Measurements from ENCODE around the gene GJC1.
A peak's percentile ranks its signal among the peaks of the same experiment; 100 is the strongest.

GJC1 gene

GRCh38 chr17:44786551-44787081, 43.5 kb downstream of the GJC1 start:
- no peak overlapping the region for H3K14ac ChIP-seq (ENCODE audit: low read length)
- no peak overlapping the region for H2BK12ac ChIP-seq (ENCODE audit: low read length)
- no CpG with 5 or more reads among the region's 16 CpGs for WGBS (ENCODE audit: extremely low coverage, insufficient coverage, insufficient read length)
- no peak overlapping the region for H3K27ac ChIP-seq (ENCODE audit: low read depth, low read length)
- H2BK120ac ChIP-seq (ENCODE audit: insufficient read depth, low read length, poor library complexity), result no peak overlapping the region
- H3K4ac ChIP-seq (ENCODE audit: low read depth, low read length), result no peak overlapping the region
- H4K12ac ChIP-seq (ENCODE audit: low read depth, low read length), result no peak overlapping the region
- H3K27me3 ChIP-seq (ENCODE audit: insufficient read depth, low read length), result no peaks in the 10 kb centered on the region
- H3K4me1 ChIP-seq (ENCODE audit: control insufficient read depth in 1 of 2, insufficient read depth in 2 of 2, low read length in 2 of 2), result no peaks in the 10 kb centered on the region
- H2BK5ac ChIP-seq (ENCODE audit: low read depth, low read length, poor library complexity), result no peak overlapping the region
- no peak overlapping the region for H2AFZ ChIP-seq (ENCODE audit: insufficient read depth, low read length, poor library complexity)
- H3K18ac ChIP-seq (ENCODE audit: low read length), result no peak overlapping the region
- no peak overlapping the region for H3K4me2 ChIP-seq (ENCODE audit: low read length)
- H3K9ac ChIP-seq (ENCODE audit: low read length), result no peak overlapping the region
- H3K9me3 ChIP-seq (ENCODE audit: insufficient read depth, low read depth, low read length), result no peaks in the 10 kb centered on the region
- H4K91ac ChIP-seq (ENCODE audit: low read depth, low read length), result no peak overlapping the region
- no peaks in the 10 kb centered on the region for H3K79me1 ChIP-seq (ENCODE audit: low read length)
- no peak overlapping the region for H3K23ac ChIP-seq (ENCODE audit: low read length)
- no peak overlapping the region for H3K4me3 ChIP-seq (ENCODE audit: low read depth, low read length)
- no peak overlapping the region for H4K8ac ChIP-seq (ENCODE audit: low read depth, low read length)
- no peaks in the 10 kb centered on the region for H3K79me2 ChIP-seq (ENCODE audit: control insufficient read depth, insufficient read depth, low read length, poor library complexity)
- H2AK5ac ChIP-seq (ENCODE audit: low read length), result no peak overlapping the region
- DNase-seq, result no peak
- no peaks in the 10 kb centered on the region for H3K36me3 ChIP-seq (ENCODE audit: control insufficient read depth in 1 of 2, insufficient read depth in 2 of 2, low read length in 2 of 2)

- no peak overlapping the region for H2BK12ac ChIP-seq (ENCODE audit: low read length)
- H2AK5ac ChIP-seq (ENCODE audit: low read length), result no peak overlapping the region
- no peak overlapping the region for H3K9ac ChIP-seq (ENCODE audit: low read length)
- no peak overlapping the region for H3K27ac ChIP-seq (ENCODE audit: low read depth, low read length)
- H2BK120ac ChIP-seq (ENCODE audit: insufficient read depth, low read length, poor library complexity), result no peak overlapping the region
- H3K4me2 ChIP-seq (ENCODE audit: low read length), result no peak overlapping the region
- no peak overlapping the region for H4K91ac ChIP-seq (ENCODE audit: low read depth, low read length)
- H3K4me3 ChIP-seq (ENCODE audit: low read depth, low read length), result no peak overlapping the region
- DNase-seq, result no peak
- no peaks in the 10 kb centered on the region for H3K4me1 ChIP-seq (ENCODE audit: control insufficient read depth in 1 of 2, insufficient read depth in 2 of 2, low read length in 2 of 2)
- no peak overlapping the region for H3K14ac ChIP-seq (ENCODE audit: low read length)
- H2AFZ ChIP-seq (ENCODE audit: insufficient read depth, low read length, poor library complexity), result no peak overlapping the region
- H3K79me1 ChIP-seq (ENCODE audit: low read length), result no peaks in the 10 kb centered on the region
- no CpG with 5 or more reads among the region's 7 CpGs for WGBS (ENCODE audit: extremely low coverage, insufficient coverage, insufficient read length)
- no peaks in the 10 kb centered on the region for H3K36me3 ChIP-seq (ENCODE audit: control insufficient read depth in 1 of 2, insufficient read depth in 2 of 2, low read length in 2 of 2)
- H3K18ac ChIP-seq (ENCODE audit: low read length), result no peak overlapping the region
- no peak overlapping the region for H3K23ac ChIP-seq (ENCODE audit: low read length)
- no peak overlapping the region for H3K4ac ChIP-seq (ENCODE audit: low read depth, low read length)
- no peaks in the 10 kb centered on the region for H3K79me2 ChIP-seq (ENCODE audit: control insufficient read depth, insufficient read depth, low read length, poor library complexity)
- H4K12ac ChIP-seq (ENCODE audit: low read depth, low read length), result no peak overlapping the region
- no peak overlapping the region for H4K8ac ChIP-seq (ENCODE audit: low read depth, low read length)
- H3K27me3 ChIP-seq (ENCODE audit: insufficient read depth, low read length), result no peaks in the 10 kb centered on the region
- no peaks in the 10 kb centered on the region for H3K9me3 ChIP-seq (ENCODE audit: insufficient read depth, low read depth, low read length)
- no peak overlapping the region for H2BK5ac ChIP-seq (ENCODE audit: low read depth, low read length, poor library complexity)
These were observed 44.2 kb downstream of the GJC1 start for GRCh38 chr17:44785921-44786320.

GRCh38 chr17:44782326-44782850, 47.7 kb downstream of the GJC1 start:
- no peaks in the 10 kb centered on the region for H3K9me3 ChIP-seq (ENCODE audit: insufficient read depth, low read depth, low read length)
- no peak overlapping the region for H3K4ac ChIP-seq (ENCODE audit: low read depth, low read length)
- no CpG with 5 or more reads among the region's 11 CpGs for WGBS (ENCODE audit: extremely low coverage, insufficient coverage, insufficient read length)
- no peaks in the 10 kb centered on the region for H3K79me1 ChIP-seq (ENCODE audit: low read length)
- no peak overlapping the region for H4K12ac ChIP-seq (ENCODE audit: low read depth, low read length)
- no peak overlapping the region for H3K27ac ChIP-seq (ENCODE audit: low read depth, low read length)
- H2AFZ ChIP-seq (ENCODE audit: insufficient read depth, low read length, poor library complexity), result no peak overlapping the region
- no peak overlapping the region for H3K14ac ChIP-seq (ENCODE audit: low read length)
- H3K23ac ChIP-seq (ENCODE audit: low read length), result no peak overlapping the region
- H2BK5ac ChIP-seq (ENCODE audit: low read depth, low read length, poor library complexity), result no peak overlapping the region
- no peak overlapping the region for H3K4me2 ChIP-seq (ENCODE audit: low read length)
- H3K27me3 ChIP-seq (ENCODE audit: insufficient read depth, low read length), result peaks cover under 1% of the 10 kb centered on the region
- H3K18ac ChIP-seq (ENCODE audit: low read length), result no peak overlapping the region
- no peak overlapping the region for H4K8ac ChIP-seq (ENCODE audit: low read depth, low read length)
- no peak overlapping the region for H4K91ac ChIP-seq (ENCODE audit: low read depth, low read length)
- H2BK12ac ChIP-seq (ENCODE audit: low read length), result no peak overlapping the region
- H3K4me3 ChIP-seq (ENCODE audit: low read depth, low read length), result no peak overlapping the region
- H3K4me1 ChIP-seq (ENCODE audit: control insufficient read depth in 1 of 2, insufficient read depth in 2 of 2, low read length in 2 of 2), result no peaks in the 10 kb centered on the region
- no peak overlapping the region for H3K9ac ChIP-seq (ENCODE audit: low read length)
- no peaks in the 10 kb centered on the region for H3K79me2 ChIP-seq (ENCODE audit: control insufficient read depth, insufficient read depth, low read length, poor library complexity)
- no peak overlapping the region for H2BK120ac ChIP-seq (ENCODE audit: insufficient read depth, low read length, poor library complexity)
- H2AK5ac ChIP-seq (ENCODE audit: low read length), result no peak overlapping the region
- DNase-seq, result no peak
- H3K36me3 ChIP-seq (ENCODE audit: control insufficient read depth in 1 of 2, insufficient read depth in 2 of 2, low read length in 2 of 2), result no peaks in the 10 kb centered on the region

- Histone ChIP-seq H3K14ac (ENCODE audit: low read length) (no peak overlapping the region), H3K36me3 (ENCODE audit: control insufficient read depth in 1 of 2, insufficient read depth in 2 of 2, low read length in 2 of 2) (no peaks in the 10 kb centered on the region), H4K12ac (ENCODE audit: low read depth, low read length) (no peak overlapping the region), H3K9me3 (ENCODE audit: insufficient read depth, low read depth, low read length) (no peaks in the 10 kb centered on the region), H4K91ac (ENCODE audit: low read depth, low read length) (no peak overlapping the region), H3K27ac (ENCODE audit: low read depth, low read length) (no peak overlapping the region), H2BK120ac (ENCODE audit: insufficient read depth, low read length, poor library complexity) (no peak overlapping the region), H3K27me3 (ENCODE audit: insufficient read depth, low read length) (peaks cover 2% of the 10 kb centered on the region), H3K4me2 (ENCODE audit: low read length) (no peak overlapping the region), H3K4me3 (ENCODE audit: low read depth, low read length) (no peak overlapping the region), H4K8ac (ENCODE audit: low read depth, low read length) (no peak overlapping the region), H2AK5ac (ENCODE audit: low read length) (no peak overlapping the region), H3K79me2 (ENCODE audit: control insufficient read depth, insufficient read depth, low read length, poor library complexity) (no peaks in the 10 kb centered on the region), H3K4me1 (ENCODE audit: control insufficient read depth in 1 of 2, insufficient read depth in 2 of 2, low read length in 2 of 2) (no peaks in the 10 kb centered on the region), H3K9ac (ENCODE audit: low read length) (no peak overlapping the region), H2BK12ac (ENCODE audit: low read length) (no peak overlapping the region), H3K23ac (ENCODE audit: low read length) (no peak overlapping the region), H3K4ac (ENCODE audit: low read depth, low read length) (no peak overlapping the region), H3K18ac (ENCODE audit: low read length) (no peak overlapping the region), H3K79me1 (ENCODE audit: low read length) (no peaks in the 10 kb centered on the region), H2AFZ (ENCODE audit: insufficient read depth, low read length, poor library complexity) (peak overlapping the region; percentile 14), H2BK5ac (ENCODE audit: low read depth, low read length, poor library complexity) (no peak overlapping the region)
- WGBS (ENCODE audit: extremely low coverage, insufficient coverage, insufficient read length), result no CpG with 5 or more reads among the region's 17 CpGs
- no peak for DNase-seq
These were observed 48.3 kb downstream of the GJC1 start for GRCh38 chr17:44781551-44782325.
